Esophagus muscularis mucosa (tissue), 3 donors: Measurements from ENCODE around the gene CHI3L2.

Source experiments
- CTCF ChIP-seq, 3 experiments: fragments of 200-600 bp in 2 of 3; fragments of 450-650 bp in 1 of 3; sonication (generic) in 2 of 3; IDR thresholded peaks; one replicate each; pipeline ENCODE4 v1.5.1; 2017 to 2019; ENCODE audit warnings: antibody characterized with exemption in 3 of 3, mild to moderate bottlenecking in 2 of 3, moderate library complexity in 1 of 3
- POLR2A ChIP-seq: fragments of 450-650 bp; IDR thresholded peaks from one replicate; pipeline ENCODE4 v1.6.1; 2017; ENCODE audit warnings: antibody characterized with exemption, moderate library complexity, mild to moderate bottlenecking, low read depth
- POLR2AphosphoS5 ChIP-seq, 2 donors: sonication (generic); formaldehyde crosslinking; IDR thresholded peaks; one replicate each; pipeline ENCODE4 v1.6.1; 2017; ENCODE audit warnings: antibody characterized with exemption in 2 of 2

- TF ChIP-seq POLR2AphosphoS5 (IDR thresholded peaks at IDR 0.05) (no peak), CTCF (IDR thresholded peaks at IDR 0.05) (no peak), POLR2A (no peak)
Observed at GRCh38 chr1:111225717-111226400, 1.7 kb upstream of the CHI3L2 start.
